ENCODE results near the gene EIF4G1.

GRCh38 chr3:184346480-184347190 is 32.2 kb downstream of the EIF4G1 start:
- TF ChIP-seq CTCF (conservative IDR thresholded peaks at IDR 0.05; ENCODE audit: low read depth in 2 of 2) (no peak), NANOG (IDR thresholded peaks at IDR 0.05; ENCODE audit: borderline replicate concordance) (no peak), STAT1 (IDR thresholded peaks at IDR 0.05; ENCODE audit: unreplicated experiment) (no peak), EZH2 (IDR thresholded peaks at IDR 0.05; ENCODE audit: low read depth, unreplicated experiment) (no peak), POLR2AphosphoS5 (IDR thresholded peaks at IDR 0.05; ENCODE audit: low read depth) (no peak), REST (IDR thresholded peaks at IDR 0.05; ENCODE audit: unreplicated experiment) (no peak), EZH2phosphoT487 (IDR thresholded peaks at IDR 0.05; ENCODE audit: unreplicated experiment) (no peak)
